ENCODE results near the gene SLC29A4. TPM values are rescaled to one million over a fixed set of nuclear protein-coding genes. Genes with fewer than 3 reads are reported as not detected.

The SLC29A4 gene
- total RNA-seq, 2 experiments from 2014 or later = 0.06 to 0.67 TPM

DNA sequence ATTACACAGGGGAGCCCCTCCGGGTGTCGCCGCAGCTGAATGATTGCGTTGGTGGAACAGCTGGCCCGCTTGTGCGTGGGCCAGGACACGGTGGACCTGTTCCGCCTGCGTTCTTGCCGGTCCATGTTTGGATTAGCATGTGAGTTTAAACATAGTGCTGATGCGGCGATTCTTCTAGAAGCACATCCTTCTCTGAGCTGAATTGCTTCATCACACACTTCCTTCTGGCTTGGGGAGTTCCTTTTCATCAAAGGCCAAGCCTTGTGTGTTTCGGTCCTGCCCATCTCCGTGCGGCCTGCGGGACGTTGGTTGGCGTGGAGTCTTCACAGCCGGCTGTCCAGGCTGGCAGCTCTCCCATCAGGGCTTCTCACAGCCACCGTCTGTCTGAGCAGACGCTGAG lies 45.5 kb upstream of the SLC29A4 start:
- ChIA-PET CTCF (ENCODE audit: unreplicated experiment) (no interaction called here), POLR2A (no interaction called here)
- Histone ChIP-seq H3K36me3 (ENCODE audit: insufficient read depth, low read length) (no peaks in the 10 kb centered on the region), H3K9me2 (ENCODE audit: insufficient read depth, low read length) (no peaks in the 10 kb centered on the region), H3K4me2 (ENCODE audit: low read length) (peak overlapping the region; percentile 21; the same call in 1 of the 2 replicates), H3K4me1 (ENCODE audit: insufficient read depth, low read length, poor library complexity, severe bottlenecking) (peaks cover 38% of the 10 kb centered on the region), H3K4me3 (ENCODE audit: low read depth, low read length, poor library complexity, severe bottlenecking) (no peak overlapping the region), H3K9me3 (ENCODE audit: low read length) (no peaks in the 10 kb centered on the region), H2AFZ (ENCODE audit: low read length) (peak overlapping the region; percentile 59; the same call in 1 of the 2 replicates), H3K27ac (ENCODE audit: low read depth, low read length, poor library complexity, severe bottlenecking) (no peak overlapping the region), H3K79me2 (ENCODE audit: insufficient read depth, low read depth, low read length) (no peaks in the 10 kb centered on the region), H4K20me1 (ENCODE audit: insufficient read depth, low read length) (no peaks in the 10 kb centered on the region)
- intact Hi-C loops (cut with micrococcal nuclease; ENCODE audit: unreplicated experiment) = no loop called here
- no peak for TF ChIP-seq EZH2phosphoT487 (IDR thresholded peaks at IDR 0.05; ENCODE audit: borderline replicate concordance, low read depth, low read length)
- TF ChIP-seq CTCF (conservative IDR thresholded peaks at IDR 0.05; ENCODE audit: low read length) = no peak
- no TSS peak for BruUV-seq (replicated peaks)
- no peak for DNase-seq (ENCODE audit: low spot score)

- intact Hi-C loops (cut with micrococcal nuclease; ENCODE audit: unreplicated experiment) = no loop called here
- no peak for TF ChIP-seq CTCF (conservative IDR thresholded peaks at IDR 0.05; ENCODE audit: low read length)
- DNase-seq (ENCODE audit: low spot score) = no peak
- H3K36me3 ChIP-seq (ENCODE audit: insufficient read depth, low read length) = no peaks in the 10 kb centered on the region
- BruUV-seq (replicated peaks) = no TSS peak
- H3K4me3 ChIP-seq (ENCODE audit: low read depth, low read length, poor library complexity, severe bottlenecking) = no peak overlapping the region
- CTCF ChIA-PET (ENCODE audit: unreplicated experiment) = no interaction called here
- no peak overlapping the region for H3K4me2 ChIP-seq (ENCODE audit: low read length)
- H3K9me2 ChIP-seq (ENCODE audit: insufficient read depth, low read length) = no peaks in the 10 kb centered on the region
- no peak overlapping the region for H2AFZ ChIP-seq (ENCODE audit: low read length)
- no peaks in the 10 kb centered on the region for H3K79me2 ChIP-seq (ENCODE audit: insufficient read depth, low read depth, low read length)
- H3K4me1 ChIP-seq (ENCODE audit: insufficient read depth, low read length, poor library complexity, severe bottlenecking) = peaks cover 28% of the 10 kb centered on the region
- POLR2A ChIA-PET = no interaction called here
- H4K20me1 ChIP-seq (ENCODE audit: insufficient read depth, low read length) = no peaks in the 10 kb centered on the region
- no peak overlapping the region for H3K27ac ChIP-seq (ENCODE audit: low read depth, low read length, poor library complexity, severe bottlenecking)
- H3K9me3 ChIP-seq (ENCODE audit: low read length) = no peaks in the 10 kb centered on the region
These were observed 44.2 kb upstream of the SLC29A4 start for GRCh38 chr7:5238500-5238899.

GRCh38 chr7:5243261-5243660 lies 39.5 kb upstream of the SLC29A4 start:
- ChIA-PET POLR2A (no interaction called here), CTCF (ENCODE audit: unreplicated experiment) (no interaction called here)
- no peak for DNase-seq (ENCODE audit: low spot score)
- no peak overlapping the region for H3K4me3 ChIP-seq (ENCODE audit: low read depth, low read length, poor library complexity, severe bottlenecking)
- BruUV-seq (replicated peaks) = no TSS peak
- peaks cover 11% of the 10 kb centered on the region for H3K4me1 ChIP-seq (ENCODE audit: insufficient read depth, low read length, poor library complexity, severe bottlenecking)
- H3K9me3 ChIP-seq (ENCODE audit: low read length) = no peaks in the 10 kb centered on the region
- H3K9me2 ChIP-seq (ENCODE audit: insufficient read depth, low read length) = no peaks in the 10 kb centered on the region
- no peak overlapping the region for H3K4me2 ChIP-seq (ENCODE audit: low read length)
- H2AFZ ChIP-seq (ENCODE audit: low read length) = no peak overlapping the region
- no peak overlapping the region for H3K27ac ChIP-seq (ENCODE audit: low read depth, low read length, poor library complexity, severe bottlenecking)
- H4K20me1 ChIP-seq (ENCODE audit: insufficient read depth, low read length) = no peaks in the 10 kb centered on the region
- TF ChIP-seq EZH2phosphoT487 (IDR thresholded peaks at IDR 0.05; ENCODE audit: borderline replicate concordance, low read depth, low read length) (no peak), CTCF (conservative IDR thresholded peaks at IDR 0.05; ENCODE audit: low read length) (no peak)
- H3K79me2 ChIP-seq (ENCODE audit: insufficient read depth, low read depth, low read length) = no peaks in the 10 kb centered on the region
- no peaks in the 10 kb centered on the region for H3K36me3 ChIP-seq (ENCODE audit: insufficient read depth, low read length)
- intact Hi-C loops (cut with micrococcal nuclease; ENCODE audit: unreplicated experiment) = loop anchor here (10.0 kb wide), 1 partner anchor 212 kb away; no protein-coding TSS in a partner anchor

All from OCI-LY7 (cell line).